NCI-H146 treated with DMSO at 0.1 percent for 48 hours (cell line): Measurements from ENCODE around the gene ACLY.
"Not testable (repeated sequence)": the region's sequence is repeated elsewhere in the genome, so short reads cannot be mapped to it uniquely, and the experiment has no call there.

Source experiments
- DNase-seq: peaks from one replicate; lab custom pipeline; 2025; ENCODE audit not compliant: unreplicated experiment; lab: John Stamatoyannopoulos, UW

Gene ACLY

DNA sequence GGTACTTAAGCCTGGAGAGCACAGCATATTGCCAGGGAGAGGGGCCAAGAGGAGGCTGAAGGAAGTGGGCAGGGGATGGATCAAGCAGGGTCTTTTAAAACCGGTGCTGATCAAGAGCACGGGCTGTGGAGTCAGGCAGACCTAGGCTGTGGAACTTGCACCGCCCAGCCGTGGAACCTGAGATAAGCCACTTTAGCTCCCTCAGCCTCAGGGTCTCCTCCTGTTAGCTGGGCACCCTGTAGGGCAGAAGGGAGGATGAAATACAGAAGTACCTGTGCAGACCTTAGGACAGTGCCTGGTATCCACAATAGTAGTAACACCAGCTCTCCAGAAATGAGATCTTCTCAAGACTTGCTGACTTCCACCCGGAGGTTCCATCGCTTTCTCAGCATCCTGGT lies 20.9 kb upstream of the ACLY start:
- no peak for DNase-seq

- DNase-seq: no peak
Measured at GRCh38 chr17:41939044-41939692, 20.4 kb upstream of the ACLY start.

- no peak for DNase-seq
Measured at GRCh38 chr17:41937970-41938954, 19.5 kb upstream of the ACLY start.

GRCh38 chr17:41935641-41936040 lies 16.9 kb upstream of the ACLY start:
- no peak for DNase-seq

DNA sequence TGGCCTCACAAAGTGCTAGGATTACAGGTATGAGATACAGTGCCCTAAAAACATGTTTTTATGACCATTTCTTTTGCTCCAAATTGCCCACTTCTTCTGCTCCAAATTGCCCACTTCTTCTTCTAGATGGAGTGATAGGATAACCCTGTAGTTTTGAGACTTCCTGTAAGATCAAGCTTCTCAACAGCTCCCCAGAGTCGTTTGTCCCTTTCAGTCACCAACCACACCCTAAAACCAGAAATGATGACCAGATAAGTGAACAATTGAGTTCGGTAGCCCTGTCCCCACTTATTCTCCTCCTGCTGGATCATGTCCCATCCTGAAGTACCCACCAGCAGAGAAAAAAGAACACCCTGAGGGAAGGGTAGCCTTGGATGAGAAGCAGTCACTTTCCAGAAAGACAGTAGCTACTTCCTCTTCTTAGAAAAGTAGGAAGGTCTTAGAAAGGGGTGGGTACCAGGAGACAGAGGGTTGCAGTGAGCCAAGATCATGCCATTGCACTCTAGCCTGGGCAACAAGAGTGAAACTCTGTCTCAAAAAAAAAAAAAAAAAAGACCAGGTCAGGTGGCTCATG lies 14.2 kb upstream of the ACLY start:
- DNase-seq: no peak

DNA sequence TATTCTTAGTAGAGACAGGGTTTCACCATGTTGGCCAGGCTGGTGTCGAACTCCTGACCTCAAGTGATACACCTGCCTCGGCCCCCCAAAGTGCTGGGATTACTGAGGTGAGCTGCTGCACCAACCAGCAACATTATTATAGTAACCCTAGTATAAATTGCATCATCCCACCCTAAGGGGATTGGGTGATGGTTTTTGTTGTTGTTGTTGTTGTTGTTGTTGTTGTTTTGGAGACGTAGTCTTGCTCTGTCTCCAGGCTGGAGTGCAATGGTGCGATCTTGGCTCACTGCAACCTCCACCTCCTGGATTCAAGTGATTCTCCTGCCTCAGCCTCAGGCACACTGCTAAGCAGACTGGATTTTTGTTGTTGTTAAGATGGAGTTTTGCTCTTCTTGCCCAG lies 13.0 kb upstream of the ACLY start:
- not testable (repeated sequence) for DNase-seq

- DNase-seq: not testable (repeated sequence)
Measured at GRCh38 chr17:41930833-41931156, 12.0 kb upstream of the ACLY start.

DNA sequence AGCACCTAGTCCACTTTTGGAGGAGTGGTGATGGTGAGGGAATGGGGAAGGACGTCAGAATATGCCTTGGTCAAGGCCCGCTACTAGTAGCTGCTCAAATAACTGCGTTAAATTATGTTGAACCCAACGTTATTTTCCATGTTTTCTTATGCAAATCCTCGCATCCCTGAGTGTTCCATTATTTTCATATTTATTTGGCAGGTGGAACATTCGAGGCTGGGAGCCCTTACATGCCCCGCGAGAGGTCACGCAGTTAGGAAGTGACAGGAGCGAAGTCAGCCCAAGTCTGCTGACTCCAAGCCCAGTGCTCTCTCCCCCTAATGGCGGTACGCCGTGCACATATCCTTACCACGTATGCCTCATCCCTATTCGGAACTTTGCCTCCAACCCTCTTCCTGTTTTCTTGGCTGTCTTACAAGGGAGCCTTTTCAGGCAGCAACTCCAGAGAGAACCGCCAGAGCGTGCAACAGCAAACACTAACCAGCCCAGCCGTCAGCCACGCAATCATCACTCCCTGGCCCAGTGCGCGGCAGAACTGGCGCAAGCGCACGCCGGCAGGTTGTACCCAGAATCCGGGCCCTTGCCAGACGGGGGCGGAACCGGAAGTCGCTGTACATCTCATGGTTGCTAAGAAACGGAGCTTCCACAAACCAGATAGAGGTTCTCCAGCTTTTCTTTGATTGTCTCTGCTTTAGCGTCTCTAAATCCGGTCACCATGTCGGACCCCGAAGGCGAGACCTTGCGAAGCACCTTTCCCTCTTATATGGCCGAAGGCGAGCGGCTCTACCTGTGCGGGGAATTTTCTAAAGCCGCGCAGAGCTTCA lies 11.5 kb upstream of the ACLY start, which contains the start of gene ODAD4:
ODAD4 (plus strand) TSS at position 609 of the 824 bp plus-strand sequence; CDS start at position 716, 107 bp downstream.
- peak; percentile 86 for DNase-seq

DNA sequence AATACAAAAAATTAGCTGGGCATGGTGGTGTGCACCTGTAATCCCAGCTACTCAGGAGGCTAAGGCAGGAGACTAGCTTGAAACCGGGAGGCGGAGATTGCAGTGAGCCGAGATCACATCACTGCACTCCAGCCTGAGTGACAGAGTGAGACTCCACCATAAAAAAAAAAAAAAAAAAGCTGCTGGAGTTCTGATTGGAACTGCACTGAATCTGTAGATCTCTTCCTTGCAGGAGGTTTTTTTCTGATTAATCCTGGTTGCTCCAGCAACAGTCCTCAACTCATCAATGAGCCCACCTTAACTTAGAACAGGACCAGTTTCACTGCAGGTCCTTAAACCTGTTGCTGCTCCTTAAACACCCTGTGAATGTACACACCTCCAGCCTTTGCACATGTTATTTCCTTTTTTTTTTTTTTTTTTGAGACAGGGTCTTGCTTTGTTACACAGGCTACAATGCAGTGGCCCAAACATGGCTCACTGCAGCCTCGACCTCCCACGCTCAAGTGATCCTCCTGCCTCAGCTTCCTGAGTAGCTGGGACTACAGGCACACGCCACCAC lies 10.0 kb upstream of the ACLY start:
- no peak for DNase-seq

GRCh38 chr17:41925991-41926590 lies 7.3 kb upstream of the ACLY start:
- DNase-seq: no peak

DNA sequence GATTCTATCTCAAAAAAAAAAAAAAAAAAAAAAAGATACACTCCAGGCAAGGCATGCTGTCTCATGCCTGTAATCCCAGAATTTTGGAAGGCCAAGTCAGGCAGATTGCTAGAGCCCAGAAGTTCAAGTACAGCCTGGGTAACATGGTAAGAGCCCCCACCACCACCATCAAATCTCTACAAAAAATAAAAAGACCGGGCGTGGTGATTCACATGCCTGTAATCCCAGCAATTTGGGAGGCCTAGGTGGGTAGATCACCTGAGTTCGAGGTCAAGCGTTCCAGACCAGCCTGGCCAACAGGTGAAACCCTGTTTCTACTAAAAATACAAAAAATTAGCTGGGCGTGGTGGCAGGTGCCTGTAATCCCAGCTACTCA lies 1.8 kb upstream of the ACLY start:
- no peak for DNase-seq

GRCh38 chr17:41919840-41920579 lies 1.3 kb upstream of the ACLY start:
- no peak for DNase-seq

GRCh38 chr17:41919165-41919817 lies 540 bp upstream of the ACLY start:
- DNase-seq: peak; percentile 52

GRCh38 chr17:41917679-41918313 lies 955 bp downstream of the ACLY start:
- peak; percentile 8 for DNase-seq

DNA sequence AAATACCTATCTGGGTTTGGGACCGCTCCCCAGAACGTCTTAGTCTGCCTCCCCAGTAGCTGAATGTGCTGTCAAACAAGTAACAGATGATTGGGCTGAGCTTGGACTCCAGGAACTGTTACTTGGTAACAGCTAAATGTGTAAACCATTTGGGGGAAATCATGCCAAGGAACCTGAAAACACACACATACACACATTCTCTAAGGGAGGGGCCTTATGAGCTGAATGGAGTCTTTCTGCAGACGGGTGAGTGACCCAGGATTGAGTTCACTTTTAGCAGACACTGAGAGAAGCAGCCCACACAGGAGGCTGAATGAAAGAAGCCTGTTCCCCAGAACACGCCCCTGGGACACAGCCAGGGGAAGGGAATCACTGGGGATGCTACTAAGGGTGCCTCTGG lies 1.6 kb downstream of the ACLY start:
- no peak for DNase-seq

DNA sequence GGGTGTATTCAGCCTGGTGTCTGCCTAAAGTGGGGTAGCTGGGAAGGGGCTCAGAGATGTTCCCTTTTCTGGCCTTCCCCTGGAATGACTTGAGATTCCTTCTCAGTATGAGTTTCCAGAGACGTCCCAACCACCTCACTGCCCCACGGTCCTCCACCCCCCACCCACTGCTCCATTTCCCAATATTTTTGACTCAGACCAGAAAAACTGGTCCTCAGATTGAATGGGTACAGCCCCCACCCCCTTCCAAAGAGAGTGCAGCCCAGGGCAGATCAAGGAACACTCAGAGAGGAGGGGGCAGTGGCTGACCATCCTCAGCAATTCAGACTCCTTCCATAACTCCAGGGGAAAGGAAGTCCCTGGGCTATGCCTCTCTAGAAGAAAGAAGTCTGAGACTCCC lies 3.2 kb downstream of the ACLY start:
- DNase-seq: no peak

GRCh38 chr17:41915020-41915419 lies 3.7 kb downstream of the ACLY start:
- no peak for DNase-seq

DNA sequence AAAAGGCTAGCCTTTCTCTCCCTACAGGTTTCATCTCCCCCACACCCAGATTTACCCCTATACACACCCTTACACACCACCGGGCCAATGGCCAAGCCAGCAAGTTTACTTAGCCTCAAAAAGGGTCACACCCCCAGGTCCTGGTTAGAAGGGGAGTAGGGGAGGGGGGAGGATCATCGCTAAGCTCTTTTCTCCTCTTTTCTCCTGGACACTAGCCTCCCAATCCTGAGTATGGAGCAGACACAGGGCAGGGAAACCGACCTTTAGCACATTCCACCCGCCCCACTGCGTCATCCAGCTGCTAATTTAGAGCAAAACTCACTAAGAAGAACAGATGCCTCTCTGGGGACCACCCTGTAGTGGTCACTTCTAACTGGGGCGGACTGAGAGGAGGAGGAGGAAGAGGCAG lies 4.4 kb downstream of the ACLY start:
- DNase-seq: no peak

DNA sequence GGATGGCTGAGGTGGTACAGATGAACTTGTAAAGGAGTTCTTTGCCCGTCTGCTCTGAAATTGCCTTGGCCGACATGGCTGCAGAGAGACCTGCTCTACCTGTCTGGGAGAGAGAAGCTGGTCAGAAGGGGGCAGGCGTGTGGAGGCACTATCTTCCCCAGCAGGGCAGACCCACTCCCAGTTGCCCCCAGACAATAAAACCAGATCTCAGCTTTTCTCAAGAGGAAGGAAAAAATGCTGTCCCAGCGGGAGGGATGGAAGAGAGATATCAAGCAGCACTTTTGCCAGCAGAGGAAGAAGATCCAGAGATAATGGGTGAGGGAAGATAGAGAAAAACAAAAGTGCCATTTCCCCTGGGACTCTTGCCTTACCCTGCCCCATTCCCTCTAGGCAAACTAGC lies 5.0 kb downstream of the ACLY start:
- no peak for DNase-seq
